Urothelium cell line (cell line): ENCODE data around the gene CCDC152.
"Not testable (repeated sequence)": the region's sequence is repeated elsewhere in the genome, so short reads cannot be mapped to it uniquely, and the experiment has no call there.

Experiments
- DNase-seq: peaks from one replicate; pipeline ENCODE4 v3.0.0; 2011; ENCODE audit warnings: low spot score, mixed read lengths
- FAIRE-seq: peaks from 2 replicates; lab custom pipeline; 2011; peaks lifted over from hg19 to GRCh38; lab: Jason Lieb, UNC

CCDC152 gene

GRCh38 chr5:42811591-42812446 is 55.2 kb downstream of the CCDC152 start, which contains the start of gene SELENOP:
SELENOP (minus strand) TSS chr5:42811892; CDS start chr5:42808353, 3,539 bp downstream.
- FAIRE-seq (no peak), DNase-seq (no peak)

GRCh38 chr5:42812620-42813019 is 56.0 kb downstream of the CCDC152 start:
- DNase-seq (no peak), FAIRE-seq (no peak)

- FAIRE-seq (no peak), DNase-seq (no peak)
These were observed 56.9 kb downstream of the CCDC152 start for GRCh38 chr5:42813533-42813932.

- not testable (repeated sequence) for FAIRE-seq, DNase-seq
These were observed 59.9 kb downstream of the CCDC152 start for GRCh38 chr5:42816546-42816945.

GRCh38 chr5:42819745-42820144 is 63.1 kb downstream of the CCDC152 start:
- FAIRE-seq (no peak), DNase-seq (no peak)

- FAIRE-seq (no peak), DNase-seq (no peak)
These were observed 65.9 kb downstream of the CCDC152 start for GRCh38 chr5:42822548-42822947.

GRCh38 chr5:42824347-42824976 is 67.8 kb downstream of the CCDC152 start:
- peak; percentile 67 for FAIRE-seq

GRCh38 chr5:42825422-42826148 is 69.0 kb downstream of the CCDC152 start:
- FAIRE-seq: no peak
- no peak for DNase-seq

More at GRCh38 chr5:42824347-42824976, 67.8 kb downstream of the CCDC152 start:
- DNase-seq: no peak

- FAIRE-seq (no peak), DNase-seq (no peak)
These were observed 70.3 kb downstream of the CCDC152 start for GRCh38 chr5:42826757-42827515.

GRCh38 chr5:42828671-42829070 is 72.1 kb downstream of the CCDC152 start:
- FAIRE-seq: no peak
- no peak for DNase-seq

GRCh38 chr5:42830924-42831323 is 74.3 kb downstream of the CCDC152 start:
- DNase-seq (no peak), FAIRE-seq (no peak)

GRCh38 chr5:42832060-42832459 is 75.4 kb downstream of the CCDC152 start:
- DNase-seq (no peak), FAIRE-seq (no peak)

GRCh38 chr5:42836070-42836769 is 79.6 kb downstream of the CCDC152 start:
- FAIRE-seq (peak; percentile 48), DNase-seq (no peak)

GRCh38 chr5:42837601-42838000 is 81.0 kb downstream of the CCDC152 start:
- no peak for FAIRE-seq
- no peak for DNase-seq

GRCh38 chr5:42839196-42839595 is 82.6 kb downstream of the CCDC152 start:
- DNase-seq (no peak), FAIRE-seq (no peak)

GRCh38 chr5:42840269-42840668 is 83.7 kb downstream of the CCDC152 start:
- peak; percentile 30 for FAIRE-seq
- DNase-seq: peak; percentile 49

GRCh38 chr5:42840842-42841567 is 84.4 kb downstream of the CCDC152 start:
- FAIRE-seq (no peak), DNase-seq (no peak)

- DNase-seq (no peak), FAIRE-seq (no peak)
These were observed 86.5 kb downstream of the CCDC152 start for GRCh38 chr5:42842921-42843641.
